K562 (cell line): ENCODE data around the gene CTPS1. TPM values are rescaled to one million over a fixed set of nuclear protein-coding genes. Genes with fewer than 3 reads are reported as not detected.

Experiments used
- ATAC-seq: fragments of 200-7000 bp; cut with Tn5 transposase; 3 replicates; pipeline ENCODE4 v1.9.1; 2020; ENCODE audit warnings: moderate library complexity
- BruUV-seq: library from RNA; stranded (reverse); fragments of 400-500 nt; replicated peaks from 2 replicates; lab custom pipeline; 2021; lab: Mats Ljungman, UMichigan
- CTCF ChIA-PET: fragments of 300-600 bp; formaldehyde crosslinking; extraction: SDS; loops from one replicate; lab custom pipeline; 2021; ENCODE audit warnings: low intra/inter-chr PET ratio; lab: Yijun Ruan, JAX
- POLR2A ChIA-PET: fragments of 300-600, 350-650 bp; sonication (Branson Sonifier 250); formaldehyde crosslinking; extraction: SDS; loops from one replicate; lab custom pipeline; 2021; ENCODE audit warnings: antibody characterized with exemption, inconsistent platforms; lab: Yijun Ruan, JAX
- DNase-seq, 4 experiments: peaks; one replicate each; pipeline versions ENCODE4 v3.0.0 to v3.0.0-alpha.2; 2011 to 2018; ENCODE audit warnings: low spot score in 3 of 4, mixed read lengths in 3 of 4; ENCODE audit errors: extremely low read depth in 1 of 4
- FAIRE-seq: peaks from 2 replicates; lab custom pipeline; 2011; peaks lifted over from hg19 to GRCh38; lab: Jason Lieb, UNC
- H2AFZ ChIP-seq: 2 replicates; pipeline ENCODE4 v1.6.0; 2011; ENCODE audit warnings: low read depth, low read length, control low read depth, inconsistent platforms
- H3K27ac ChIP-seq: fragments of 200-600 bp; 3 replicates; pipeline ENCODE4 v1.8.0; 2011; ENCODE audit warnings: low read depth, mild to moderate bottlenecking, control low read depth, inconsistent platforms, low read length, moderate library complexity, mixed read lengths; ENCODE audit errors: extremely low read depth
- H3K27me3 ChIP-seq, 2 experiments: fragments of 300-600 bp in 1 of 2; 2 replicates in 1 of 2; 3 replicates in 1 of 2; pipeline versions ENCODE4 v1.6.0 to v1.8.0; 2011; ENCODE audit warnings: inconsistent platforms in 2 of 2, low read length in 2 of 2, mild to moderate bottlenecking in 1 of 2, mixed read lengths in 1 of 2, moderate library complexity in 1 of 2; ENCODE audit not compliant: control insufficient read depth in 2 of 2, insufficient read depth in 2 of 2
- H3K36me3 ChIP-seq: fragments of 300-600 bp; 3 replicates; pipeline ENCODE4 v1.8.0; 2011; ENCODE audit warnings: mild to moderate bottlenecking, low read length, inconsistent platforms; ENCODE audit not compliant: control insufficient read depth, insufficient read depth
- H3K4me1 ChIP-seq, 2 experiments: fragments of 200-600 bp in 1 of 2; replicated peaks in 1 of 2; 2 replicates in 1 of 2; 3 replicates in 1 of 2; pipeline versions ENCODE4 v1.5.1 to v1.8.0; 2011; ENCODE audit warnings: inconsistent platforms in 2 of 2, low read length in 2 of 2, mild to moderate bottlenecking in 1 of 2, mixed read lengths in 1 of 2, moderate library complexity in 1 of 2; ENCODE audit not compliant: control insufficient read depth in 2 of 2, insufficient read depth in 2 of 2
- H3K4me2 ChIP-seq: 2 replicates; pipeline ENCODE4 v1.6.1; 2011; ENCODE audit warnings: low read length, control low read depth, inconsistent platforms, mixed read lengths; ENCODE audit not compliant: insufficient read depth
- H3K4me3 ChIP-seq: fragments of 200-600 bp; sonication (generic), shearing (Covaris generic); 2 replicates; pipeline ENCODE4 v1.5.1; 2016; ENCODE audit warnings: control low read depth, inconsistent platforms
- H3K79me2 ChIP-seq: fragments of 200-600 bp; 3 replicates; pipeline ENCODE4 v1.8.0; 2011; ENCODE audit warnings: low read length, inconsistent platforms; ENCODE audit not compliant: control insufficient read depth, insufficient read depth
- H3K9ac ChIP-seq, 2 experiments: 2 replicates each; pipeline versions ENCODE4 v1.6.0 to v1.6.1; 2011; ENCODE audit warnings: low read depth in 2 of 2, low read length in 2 of 2, control low read depth in 1 of 2, inconsistent platforms in 1 of 2, mild to moderate bottlenecking in 1 of 2, mixed read lengths in 1 of 2; ENCODE audit not compliant: insufficient read depth in 1 of 2
- H3K9me1 ChIP-seq: one replicate; pipeline ENCODE4 v1.6.0; 2011; ENCODE audit warnings: inconsistent platforms, mild to moderate bottlenecking, low read length, moderate library complexity; ENCODE audit not compliant: control insufficient read depth, insufficient read depth
- H3K9me3 ChIP-seq: replicated peaks from 2 replicates; pipeline ENCODE4 v1.5.1; 2011; ENCODE audit warnings: low read depth, low read length, inconsistent platforms; ENCODE audit not compliant: control insufficient read depth, insufficient read depth
- H4K20me1 ChIP-seq: replicated peaks from 2 replicates; pipeline ENCODE4 v1.6.1; 2011; ENCODE audit warnings: low read length, inconsistent platforms, mixed read lengths; ENCODE audit not compliant: control insufficient read depth, insufficient read depth
- CBX8 ChIP-seq: fragments of 200-600 bp; sonication (generic); IDR thresholded peaks from 2 replicates; pipeline ENCODE4 v1.6.1; 2012; ENCODE audit warnings: borderline replicate concordance, mixed run types, low read depth, mild to moderate bottlenecking, moderate library complexity, mixed read lengths, low read length, control low read depth, inconsistent platforms; ENCODE audit not compliant: poor library complexity, severe bottlenecking; ENCODE audit errors: extremely low read depth
- DIDO1 ChIP-seq: fragments of 450-650 bp; IDR thresholded peaks from 2 replicates; pipeline ENCODE4 v1.6.1; 2016; ENCODE audit warnings: low read depth, missing biosample characterization, missing genetic modification characterization
- EP400 ChIP-seq: fragments of 450-650 bp; IDR thresholded peaks from 2 replicates; pipeline ENCODE4 v1.6.1; 2017; ENCODE audit warnings: antibody characterized with exemption, mild to moderate bottlenecking, moderate library complexity
- ETV1 ChIP-seq: fragments of 450-650 bp; conservative IDR thresholded peaks from 2 replicates; pipeline ENCODE4 v1.6.1; 2016; ENCODE audit warnings: missing genetic modification characterization, control low read depth, low read depth, missing compliant biosample characterization
- FOXA1 ChIP-seq: fragments of 450-650 bp; IDR thresholded peaks from 2 replicates; pipeline ENCODE4 v1.6.1; 2016; ENCODE audit warnings: mild to moderate bottlenecking, borderline replicate concordance
- MEF2A ChIP-seq: IDR thresholded peaks from 2 replicates; pipeline ENCODE4 v1.6.1; 2011; ENCODE audit warnings: low read depth, mild to moderate bottlenecking, low read length, moderate library complexity; ENCODE audit not compliant: control insufficient read depth
- MYNN ChIP-seq, 2 experiments: sonication (generic); formaldehyde crosslinking in 1 of 2; IDR thresholded peaks; 2 replicates each; pipeline versions ENCODE4 v1.5.0 to v1.6.1; 2016 to 2020; ENCODE audit warnings: antibody characterized with exemption in 1 of 2, missing genetic modification reagents in 1 of 2
- NEUROD1 ChIP-seq: fragments of 150-350 bp; IDR thresholded peaks from 2 replicates; pipeline ENCODE4 v1.6.1; 2014; ENCODE audit warnings: borderline replicate concordance, low read length, low read depth; ENCODE audit not compliant: partially characterized antibody
- PTBP1 ChIP-seq: fragments of 200-400 bp; formaldehyde crosslinking; IDR thresholded peaks from 2 replicates; pipeline ENCODE4 v1.6.1; 2017; ENCODE audit warnings: low read depth, low read length
- RBM25 ChIP-seq: fragments of 200-400 bp; formaldehyde crosslinking; IDR thresholded peaks from 2 replicates; pipeline ENCODE4 v1.6.1; 2018; ENCODE audit warnings: low read length, low read depth, moderate library complexity; ENCODE audit not compliant: severe bottlenecking
- ZFP1 ChIP-seq: fragments of 450-650 bp; formaldehyde crosslinking; IDR thresholded peaks from 2 replicates; pipeline ENCODE4 v1.4.0; 2020; ENCODE audit warnings: mild to moderate bottlenecking, mixed read lengths
- ZKSCAN1 ChIP-seq: fragments of 150-350 bp; IDR thresholded peaks from 2 replicates; pipeline ENCODE4 v1.6.1; 2016; ENCODE audit warnings: low read depth, low read length
- ZNF184 ChIP-seq: sonication (generic); formaldehyde crosslinking; IDR thresholded peaks from 2 replicates; pipeline ENCODE4 v1.5.0; 2020; ENCODE audit warnings: missing genetic modification reagents
- ZNF707 ChIP-seq: fragments of 250-450 bp; sonication (Bioruptor Pico); conservative IDR thresholded peaks from 2 replicates; pipeline ENCODE4 v1.8.0; 2022; ENCODE audit warnings: inconsistent platforms, mild to moderate bottlenecking, moderate library complexity
- WGBS: fragments of 100-300 bp; shearing (Covaris generic); methylation state at CpG from one replicate; pipeline ENCODE4 v1.1.6; 2016; ENCODE audit warnings: low coverage, mixed read lengths; ENCODE audit not compliant: insufficient coverage; ENCODE audit errors: missing lambda C conversion rate; 5-methylcytosine and 5-hydroxymethylcytosine counted together
- in situ Hi-C: fragments of 300-500 bp; cut with MboI; formaldehyde crosslinking; loops from 4 replicates; pipeline ENCODE4 v1.15.0; 2018; ENCODE audit warnings: inconsistent platforms, mixed read lengths
- intact Hi-C: fragments of 100-400 bp; cut with micrococcal nuclease; formaldehyde crosslinking; loops from 2 replicates; pipeline ENCODE4 v1.14.2; 2022
- polyA plus RNA-seq, 8 experiments: library from polyadenylated mRNA; depleted of rRNA in 4 of 8; stranded (reverse) in 5 of 8; unstranded in 3 of 8; fragments of >200 nt; fragmentation: Nextera tagmentation in 2 of 8; fragmentation: Illumina TruSeq in 1 of 8; extraction: Ambion mirVana in 2 of 8; extraction: Trizol in 1 of 8; gene quantifications; 2 replicates each; pipeline versions ENCODE4 v1.2.1 to v1.2.3, GENCODE V29; 2011 to 2014; ENCODE audit warnings: inconsistent platforms in 1 of 8, missing spikeins in 1 of 8
- total RNA-seq, 7 experiments: library from RNA; depleted of rRNA in 6 of 7; stranded (reverse); fragments of >200 nt in 6 of 7; fragmentation: Illumina TruSeq in 2 of 7; extraction: Trizol in 2 of 7; gene quantifications; 2 replicates each; pipeline versions ENCODE4 v1.2.1 to v1.2.3, GENCODE V29; 2011 to 2021; ENCODE audit warnings: low replicate concordance in 1 of 7
- TF ChIP-seq, protein P1 (sequence below): fragments of 200-800 bp; sonication (Bioruptor generic); IDR thresholded peaks from 2 replicates; pipeline ENCODE4 v1.6.1; 2017; ENCODE audit warnings: missing genetic modification characterization, missing compliant biosample characterization

The CTPS1 gene
- total and polyA plus RNA-seq, 9 of the 15 experiments (the other 6 are each of a cell fraction or from before 2014, with no cell fraction given) = 44.4 to 164 (median 87.7) TPM

DNA sequence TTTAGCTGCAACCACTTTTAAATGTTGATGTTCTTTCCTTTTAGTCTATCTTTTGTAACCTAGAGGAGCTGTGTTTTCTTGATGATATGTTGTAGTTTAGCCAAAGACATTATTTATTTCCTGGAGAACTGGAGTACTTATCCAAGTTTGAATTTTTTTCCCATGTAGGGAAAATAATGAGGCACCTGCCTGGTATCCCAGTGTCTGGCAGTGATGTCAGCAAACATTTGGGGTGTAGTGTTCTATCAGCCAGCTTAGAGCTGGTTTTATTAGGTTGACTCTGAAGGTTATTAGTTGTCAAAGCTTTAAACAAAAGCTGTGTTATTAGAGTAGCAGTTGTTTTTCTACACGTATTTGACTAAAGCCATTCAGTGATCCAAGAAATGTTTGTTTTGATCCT lies 3.2 kb downstream of the CTPS1 start:
- peaks cover 4% of the 10 kb centered on the region for H3K9me1 ChIP-seq
- no TSS peak for BruUV-seq
- no peak overlapping the region for H3K4me2 ChIP-seq
- ChIA-PET POLR2A (interaction anchor here (0.7 to 3.2 kb wide), 2 partner anchors 21 to 31 kb away, joined by 3 to 19 read pairs; no protein-coding TSS in a partner anchor), CTCF (no interaction called here)
- FAIRE-seq (no peak), DNase-seq (no peak), ATAC-seq (no peak)
- WGBS = 85% methylated on average over 1 of the region's 1 CpG
- H3K4me3 ChIP-seq = no peak overlapping the region
- peaks cover 69% of the 10 kb centered on the region for H3K36me3 ChIP-seq
- H3K9ac ChIP-seq = no peak overlapping the region
- peaks cover 55% of the 10 kb centered on the region for H3K79me2 ChIP-seq
- H3K9me3 ChIP-seq = no peaks in the 10 kb centered on the region
- H3K27ac ChIP-seq = no peak overlapping the region
- H3K4me1 ChIP-seq = peaks cover 23 to 34% of the 10 kb centered on the region in 2 experiments
- intact Hi-C loops (no loop called here), in situ Hi-C loops (no loop called here)
- no peak for TF ChIP-seq DIDO1 (tag)
- TF ChIP-seq NEUROD1 = no peak
- TF ChIP-seq EP400 = no peak
- no peak for TF ChIP-seq RBM25
- TF ChIP-seq ZKSCAN1 = no peak
- TF ChIP-seq, protein P1, sequence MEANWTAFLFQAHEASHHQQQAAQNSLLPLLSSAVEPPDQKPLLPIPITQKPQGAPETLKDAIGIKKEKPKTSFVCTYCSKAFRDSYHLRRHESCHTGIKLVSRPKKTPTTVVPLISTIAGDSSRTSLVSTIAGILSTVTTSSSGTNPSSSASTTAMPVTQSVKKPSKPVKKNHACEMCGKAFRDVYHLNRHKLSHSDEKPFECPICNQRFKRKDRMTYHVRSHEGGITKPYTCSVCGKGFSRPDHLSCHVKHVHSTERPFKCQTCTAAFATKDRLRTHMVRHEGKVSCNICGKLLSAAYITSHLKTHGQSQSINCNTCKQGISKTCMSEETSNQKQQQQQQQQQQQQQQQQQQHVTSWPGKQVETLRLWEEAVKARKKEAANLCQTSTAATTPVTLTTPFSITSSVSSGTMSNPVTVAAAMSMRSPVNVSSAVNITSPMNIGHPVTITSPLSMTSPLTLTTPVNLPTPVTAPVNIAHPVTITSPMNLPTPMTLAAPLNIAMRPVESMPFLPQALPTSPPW (CRISPR knock-in tag) = no peak
- TF ChIP-seq ZNF707 (CRISPR knock-in tag) = no peak
- no peak for TF ChIP-seq CBX8
- TF ChIP-seq ZFP1 (CRISPR knock-in tag) = no peak
- no peak for TF ChIP-seq FOXA1
- TF ChIP-seq ETV1 (tag) = no peak
- TF ChIP-seq ZNF184 = no peak
- no peak for TF ChIP-seq MEF2A
- TF ChIP-seq PTBP1 = no peak
- TF ChIP-seq MYNN (IDR thresholded peaks at IDR 0.05) = no peak
- TF ChIP-seq MYNN (CRISPR knock-in tag; IDR thresholded peaks at IDR 0.05) = no peak
- H2AFZ ChIP-seq = no peak overlapping the region
- H4K20me1 ChIP-seq = peaks cover 11% of the 10 kb centered on the region
- no peaks in the 10 kb centered on the region for H3K27me3 ChIP-seq
